OCI-LY7 (cell line): Measurements from ENCODE around the gene MCM5. TPM values are rescaled to one million over a fixed set of nuclear protein-coding genes. Genes with fewer than 3 reads are reported as not detected.

Experiments
- BruUV-seq: library from RNA; stranded (reverse); fragments of 400-500 nt; replicated peaks from 2 replicates; lab custom pipeline; 2021; lab: Mats Ljungman, UMichigan
- CTCF ChIA-PET: fragments of 300-600 bp; sonication (Branson Sonifier 250); formaldehyde crosslinking; loops from one replicate; lab custom pipeline; 2022; ENCODE audit warnings: antibody characterized with exemption; ENCODE audit not compliant: unreplicated experiment; lab: Charles Lee
- POLR2A ChIA-PET: fragments of 300-600 bp; sonication (Branson Sonifier 250); formaldehyde crosslinking; loops from one replicate; lab custom pipeline; 2022; ENCODE audit warnings: antibody characterized with exemption; lab: Charles Lee
- DNase-seq: peaks from one replicate; pipeline ENCODE4 v3.0.0-alpha.2; 2015; ENCODE audit warnings: low spot score
- H2AFZ ChIP-seq: fragments of 200-600 bp; sonication (generic), shearing (Covaris generic); 2 replicates; pipeline ENCODE4 v1.6.1; 2014; ENCODE audit warnings: mild to moderate bottlenecking, antibody characterized with exemption, low read length, moderate library complexity
- H3K27ac ChIP-seq: fragments of 200-600 bp; sonication (generic); 2 replicates; pipeline ENCODE4 v1.5.1; 2014; ENCODE audit warnings: mixed run types, low read depth, mild to moderate bottlenecking, moderate library complexity, low read length, inconsistent platforms; ENCODE audit not compliant: poor library complexity, severe bottlenecking
- H3K36me3 ChIP-seq: fragments of 200-600 bp; sonication (generic); 2 replicates; pipeline ENCODE4 v1.6.1; 2014; ENCODE audit warnings: mild to moderate bottlenecking, antibody characterized with exemption, low read length, moderate library complexity, mixed read lengths; ENCODE audit not compliant: insufficient read depth
- H3K4me1 ChIP-seq: fragments of 200-600 bp; sonication (generic); 2 replicates; pipeline ENCODE4 v1.5.1; 2014; ENCODE audit warnings: mild to moderate bottlenecking, low read length; ENCODE audit not compliant: insufficient read depth, poor library complexity, severe bottlenecking
- H3K4me2 ChIP-seq: fragments of 200-600 bp; sonication (generic); 2 replicates; pipeline ENCODE4 v1.6.1; 2014; ENCODE audit warnings: mild to moderate bottlenecking, low read length
- H3K4me3 ChIP-seq: fragments of 200-600 bp; sonication (generic); 2 replicates; pipeline ENCODE4 v1.5.1; 2014; ENCODE audit warnings: mild to moderate bottlenecking, low read depth, low read length; ENCODE audit not compliant: poor library complexity, severe bottlenecking
- H3K79me2 ChIP-seq: fragments of 200-600 bp; sonication (generic); 2 replicates; pipeline ENCODE4 v1.6.1; 2016; ENCODE audit warnings: low read depth, mild to moderate bottlenecking, low read length, moderate library complexity, mixed read lengths; ENCODE audit not compliant: insufficient read depth
- H3K9me2 ChIP-seq: fragments of 200-600 bp; sonication (generic); 2 replicates; pipeline ENCODE4 v1.6.1; 2016; ENCODE audit warnings: mild to moderate bottlenecking, low read length, mixed read lengths; ENCODE audit not compliant: insufficient read depth
- H3K9me3 ChIP-seq: fragments of 200-600 bp; sonication (generic); 2 replicates; pipeline ENCODE4 v1.6.1; 2014; ENCODE audit warnings: mild to moderate bottlenecking, mixed run types, low read length, mixed read lengths
- H4K20me1 ChIP-seq: fragments of 200-600 bp; sonication (generic); 2 replicates; pipeline ENCODE4 v1.6.1; 2014; ENCODE audit warnings: mild to moderate bottlenecking, antibody characterized with exemption, low read length, moderate library complexity, mixed read lengths; ENCODE audit not compliant: insufficient read depth
- CTCF ChIP-seq: fragments of 200-600 bp; sonication (generic); conservative IDR thresholded peaks from 2 replicates; pipeline ENCODE4 v1.5.1; 2014; ENCODE audit warnings: mild to moderate bottlenecking, antibody characterized with exemption, low read length, moderate library complexity, mixed read lengths
- EZH2phosphoT487 ChIP-seq: fragments of 200-600 bp; sonication (generic); IDR thresholded peaks from 2 replicates; pipeline ENCODE4 v1.6.1; 2018; ENCODE audit warnings: low read depth, borderline replicate concordance, mild to moderate bottlenecking, mixed run types, antibody characterized with exemption, low read length, moderate library complexity, mixed read lengths
- intact Hi-C: fragments of 100-400 bp; cut with micrococcal nuclease; formaldehyde crosslinking; loops from one replicate; pipeline ENCODE4 v1.10.0; 2022; ENCODE audit not compliant: unreplicated experiment
- total RNA-seq, 2 experiments: library from RNA; depleted of rRNA in 1 of 2; stranded (reverse); fragments of >200 nt in 1 of 2; shearing (Covaris generic) in 1 of 2; gene quantifications; 2 replicates each; pipeline ENCODE4 v1.2.3, GENCODE V29; 2014 to 2022

Gene MCM5
- total RNA-seq, 2 experiments from 2014 or later = 242 to 360 TPM

GRCh38 chr22:35393116-35394010 is 6.6 kb upstream of the MCM5 start:
- POLR2A ChIA-PET = interaction anchor here (0.9 kb wide), 1 partner anchor 13 kb away, joined by 3 read pairs; no protein-coding TSS in a partner anchor
- no TSS peak for BruUV-seq

GRCh38 chr22:35394011-35394312 is 6.0 kb upstream of the MCM5 start:
- Histone ChIP-seq H3K36me3 (no peaks in the 10 kb centered on the region), H3K9me2 (no peaks in the 10 kb centered on the region), H3K79me2 (no peaks in the 10 kb centered on the region), H3K4me1 (peaks cover 54% of the 10 kb centered on the region), H3K4me3 (no peak overlapping the region), H3K4me2 (no peak overlapping the region), H4K20me1 (no peaks in the 10 kb centered on the region), H3K27ac (no peak overlapping the region), H3K9me3 (no peaks in the 10 kb centered on the region; the same call in 1 of the 2 replicates), H2AFZ (peak overlapping the region; percentile 69)
- ChIA-PET CTCF (no interaction called here), POLR2A (interaction anchor here (0.9 kb wide), 1 partner anchor 14 kb away, joined by 3 read pairs; no protein-coding TSS in a partner anchor)
- BruUV-seq = no TSS peak
- no peak for DNase-seq
- TF ChIP-seq CTCF (no peak), EZH2phosphoT487 (no peak)
- intact Hi-C loops = no loop called here

More at GRCh38 chr22:35393116-35394010, 6.6 kb upstream of the MCM5 start:
- Histone ChIP-seq H4K20me1 (no peaks in the 10 kb centered on the region), H3K9me3 (no peaks in the 10 kb centered on the region), H3K4me3 (no peak overlapping the region), H3K9me2 (no peaks in the 10 kb centered on the region), H2AFZ (peak overlapping the region; percentile 69), H3K79me2 (no peaks in the 10 kb centered on the region), H3K27ac (no peak overlapping the region), H3K36me3 (no peaks in the 10 kb centered on the region), H3K4me1 (peaks cover 48% of the 10 kb centered on the region), H3K4me2 (no peak overlapping the region)
- no peak for TF ChIP-seq EZH2phosphoT487
- TF ChIP-seq CTCF = no peak
- intact Hi-C loops = no loop called here
- DNase-seq = no peak
- CTCF ChIA-PET = interaction anchor here (1.1 kb wide), 1 partner anchor 34 kb away, joined by 3 read pairs; no protein-coding TSS in a partner anchor
